RWPE2 (cell line): Measurements from ENCODE around the gene NADK.

Experiments
- ATAC-seq: fragments of 200-7000 bp; cut with Tn5 transposase; 3 replicates; pipeline ENCODE4 v1.9.1; 2021; ENCODE audit warnings: low read depth
- DNase-seq: peaks from one replicate; pipeline ENCODE4 v3.0.0-alpha.2; 2020; ENCODE audit warnings: low spot score
- H3K27ac ChIP-seq: fragments of 450-650 bp; 2 replicates; pipeline ENCODE4 v1.5.1; 2017; ENCODE audit warnings: mild to moderate bottlenecking; ENCODE audit not compliant: poor library complexity, severe bottlenecking
- H3K27me3 ChIP-seq: fragments of 250-450 bp; sonication (Bioruptor Pico); 2 replicates; pipeline ENCODE4 v1.5.1; 2021; ENCODE audit warnings: mild to moderate bottlenecking, moderate library complexity; ENCODE audit not compliant: insufficient read depth, poor library complexity, severe bottlenecking
- H3K36me3 ChIP-seq: fragments of 250-450 bp; sonication (Bioruptor Pico); 2 replicates; pipeline ENCODE4 v1.5.1; 2020; ENCODE audit warnings: low read depth, mild to moderate bottlenecking, moderate library complexity
- H3K4me1 ChIP-seq: fragments of 250-450 bp; sonication (Bioruptor Pico); 2 replicates; pipeline ENCODE4 v1.5.1; 2021; ENCODE audit warnings: mild to moderate bottlenecking, moderate library complexity; ENCODE audit not compliant: insufficient read depth, poor library complexity, severe bottlenecking
- H3K4me3 ChIP-seq: fragments of 250-450 bp; sonication (Bioruptor Pico); 2 replicates; pipeline ENCODE4 v1.5.1; 2021; ENCODE audit warnings: mild to moderate bottlenecking, moderate library complexity; ENCODE audit not compliant: severe bottlenecking
- H3K9me3 ChIP-seq: fragments of 250-450 bp; sonication (Bioruptor Pico); 2 replicates; pipeline ENCODE4 v1.5.1; 2021; ENCODE audit warnings: mild to moderate bottlenecking, moderate library complexity; ENCODE audit not compliant: severe bottlenecking
- TF ChIP-seq, protein P1 (sequence below): fragments of 450-650 bp; IDR thresholded peaks from one replicate; pipeline ENCODE4 v1.5.1; 2017; ENCODE audit warnings: mild to moderate bottlenecking, moderate library complexity; ENCODE audit not compliant: poor library complexity, severe bottlenecking

The NADK gene

DNA sequence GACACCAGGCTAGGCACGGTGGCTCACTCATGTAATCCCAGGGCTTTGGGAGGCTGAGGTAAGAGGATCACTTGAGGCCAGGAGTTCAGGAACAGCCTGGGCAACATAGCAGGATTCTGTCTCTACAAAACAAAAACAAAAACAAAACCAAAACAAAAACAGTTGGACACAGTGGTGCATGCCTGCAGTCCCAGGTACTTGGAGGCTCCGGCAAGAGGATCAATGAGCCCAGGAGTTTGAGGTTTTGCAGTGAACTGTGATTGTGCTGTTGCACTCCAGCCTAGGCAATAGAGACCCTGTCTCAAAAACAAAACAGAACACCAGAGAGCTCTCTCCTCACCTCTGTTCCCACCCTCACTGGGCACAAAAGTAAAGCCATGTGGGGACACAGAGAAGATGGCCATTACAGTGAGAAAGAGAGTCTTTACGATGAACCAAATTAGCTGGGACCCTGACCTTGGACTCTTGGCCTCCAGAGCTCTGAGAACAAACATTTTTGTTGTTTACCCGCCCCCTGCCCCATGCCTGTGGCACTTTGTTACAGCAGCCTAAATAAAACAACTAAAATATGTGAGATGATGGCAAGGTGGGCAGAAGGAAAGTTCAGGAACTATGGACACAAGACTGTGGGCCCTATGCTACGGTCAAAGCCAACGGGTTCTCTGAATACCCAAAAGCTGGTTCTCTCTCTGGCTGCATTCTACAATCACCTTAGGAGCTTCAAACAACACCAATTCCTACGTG lies 9.8 kb downstream of the NADK start:
- ATAC-seq (no peak), DNase-seq (no peak)
- no peak overlapping the region for H3K4me3 ChIP-seq
- TF ChIP-seq, protein P1, sequence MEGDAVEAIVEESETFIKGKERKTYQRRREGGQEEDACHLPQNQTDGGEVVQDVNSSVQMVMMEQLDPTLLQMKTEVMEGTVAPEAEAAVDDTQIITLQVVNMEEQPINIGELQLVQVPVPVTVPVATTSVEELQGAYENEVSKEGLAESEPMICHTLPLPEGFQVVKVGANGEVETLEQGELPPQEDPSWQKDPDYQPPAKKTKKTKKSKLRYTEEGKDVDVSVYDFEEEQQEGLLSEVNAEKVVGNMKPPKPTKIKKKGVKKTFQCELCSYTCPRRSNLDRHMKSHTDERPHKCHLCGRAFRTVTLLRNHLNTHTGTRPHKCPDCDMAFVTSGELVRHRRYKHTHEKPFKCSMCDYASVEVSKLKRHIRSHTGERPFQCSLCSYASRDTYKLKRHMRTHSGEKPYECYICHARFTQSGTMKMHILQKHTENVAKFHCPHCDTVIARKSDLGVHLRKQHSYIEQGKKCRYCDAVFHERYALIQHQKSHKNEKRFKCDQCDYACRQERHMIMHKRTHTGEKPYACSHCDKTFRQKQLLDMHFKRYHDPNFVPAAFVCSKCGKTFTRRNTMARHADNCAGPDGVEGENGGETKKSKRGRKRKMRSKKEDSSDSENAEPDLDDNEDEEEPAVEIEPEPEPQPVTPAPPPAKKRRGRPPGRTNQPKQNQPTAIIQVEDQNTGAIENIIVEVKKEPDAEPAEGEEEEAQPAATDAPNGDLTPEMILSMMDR = no peak
- no peaks in the 10 kb centered on the region for H3K4me1 ChIP-seq
- H3K27me3 ChIP-seq = no peaks in the 10 kb centered on the region
- H3K36me3 ChIP-seq = peaks cover 68% of the 10 kb centered on the region
- H3K9me3 ChIP-seq = peaks cover 6% of the 10 kb centered on the region
- no peak overlapping the region for H3K27ac ChIP-seq

DNA sequence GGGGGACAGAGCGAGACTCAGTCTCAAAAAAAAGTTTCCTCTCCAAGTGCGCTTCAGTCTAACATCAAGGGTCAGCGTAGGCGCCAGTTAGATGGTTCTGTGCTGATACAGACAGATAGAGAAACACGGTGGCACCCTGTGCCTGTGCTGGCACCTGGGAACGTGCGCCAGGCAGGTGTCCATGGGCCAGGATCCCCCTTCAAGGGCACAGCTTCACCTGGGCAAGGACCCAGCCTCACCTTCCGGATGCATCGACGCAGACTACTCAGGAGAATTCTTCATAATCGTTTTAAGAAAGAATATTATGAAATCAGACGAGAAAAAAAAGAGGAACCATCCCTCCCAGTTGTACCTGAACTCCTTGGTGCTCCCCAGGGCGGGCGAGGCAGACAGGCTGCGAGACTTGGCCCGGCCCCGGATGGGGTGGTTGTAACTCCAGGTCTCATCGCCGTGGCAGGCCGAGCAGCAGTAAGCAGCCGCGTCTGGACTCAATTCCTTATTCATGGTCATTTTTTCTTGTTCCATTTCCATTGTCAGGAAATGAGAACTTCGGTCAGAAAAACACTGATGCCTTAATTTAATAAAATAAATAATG lies 13.3 kb downstream of the NADK start:
- Histone ChIP-seq H3K27me3 (no peaks in the 10 kb centered on the region), H3K36me3 (peaks cover 67% of the 10 kb centered on the region), H3K4me3 (no peak overlapping the region), H3K9me3 (no peaks in the 10 kb centered on the region), H3K4me1 (no peaks in the 10 kb centered on the region), H3K27ac (no peak overlapping the region)
- ATAC-seq = no peak
- TF ChIP-seq, protein P1 = no peak
- no peak for DNase-seq

DNA sequence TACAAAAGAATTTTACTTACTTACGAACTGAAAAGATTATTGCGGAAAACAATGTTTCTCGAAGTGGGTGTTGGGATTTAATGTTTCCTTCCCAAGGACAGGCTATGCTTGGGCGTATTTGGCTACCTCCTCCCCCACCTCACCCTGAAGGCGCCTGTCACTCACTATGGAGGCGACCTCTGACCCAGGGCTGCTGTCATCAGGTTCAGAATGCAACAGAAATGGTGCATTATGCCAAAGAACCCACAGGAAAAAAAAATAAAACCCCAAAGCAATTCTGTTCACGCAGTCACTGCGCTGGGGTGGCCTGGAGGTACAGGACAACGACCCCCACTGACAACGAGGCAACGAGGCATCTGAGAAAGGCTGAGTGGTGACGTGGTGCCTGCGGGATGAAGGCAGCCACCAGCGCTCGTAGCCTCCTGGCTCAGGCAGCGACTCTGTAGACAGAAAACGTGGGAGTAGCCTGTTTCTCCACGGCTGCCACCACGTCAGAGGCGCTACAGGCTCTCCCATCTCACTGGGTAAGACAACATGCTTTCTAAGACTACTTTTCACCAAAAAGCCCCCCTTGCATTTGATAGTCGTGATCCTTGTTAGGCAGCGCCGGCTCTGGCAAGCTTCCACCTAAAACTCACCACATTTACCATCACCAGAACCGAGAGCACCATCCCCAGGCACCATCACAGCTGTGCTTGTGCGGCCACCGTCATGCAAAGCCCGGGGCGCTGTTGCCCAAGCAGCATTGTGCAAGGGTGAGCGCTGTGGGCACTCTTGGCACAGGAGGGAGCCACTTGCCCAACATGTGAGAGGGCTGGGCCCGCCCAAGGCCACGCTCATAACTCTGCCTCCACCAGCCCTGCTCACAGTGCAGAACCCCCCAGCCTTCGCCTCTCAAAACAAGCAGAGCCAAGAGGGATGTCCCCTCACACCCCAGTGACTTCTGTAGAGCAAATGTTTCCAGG lies 14.3 kb downstream of the NADK start:
- H3K36me3 ChIP-seq = peaks cover 71% of the 10 kb centered on the region
- no peak overlapping the region for H3K4me3 ChIP-seq
- H3K9me3 ChIP-seq = no peaks in the 10 kb centered on the region
- ATAC-seq (peak; percentile 72), DNase-seq (peak; percentile 75)
- H3K4me1 ChIP-seq = peaks cover 2% of the 10 kb centered on the region
- TF ChIP-seq, protein P1 = no peak
- H3K27me3 ChIP-seq = no peaks in the 10 kb centered on the region
- H3K27ac ChIP-seq = no peak overlapping the region

DNA sequence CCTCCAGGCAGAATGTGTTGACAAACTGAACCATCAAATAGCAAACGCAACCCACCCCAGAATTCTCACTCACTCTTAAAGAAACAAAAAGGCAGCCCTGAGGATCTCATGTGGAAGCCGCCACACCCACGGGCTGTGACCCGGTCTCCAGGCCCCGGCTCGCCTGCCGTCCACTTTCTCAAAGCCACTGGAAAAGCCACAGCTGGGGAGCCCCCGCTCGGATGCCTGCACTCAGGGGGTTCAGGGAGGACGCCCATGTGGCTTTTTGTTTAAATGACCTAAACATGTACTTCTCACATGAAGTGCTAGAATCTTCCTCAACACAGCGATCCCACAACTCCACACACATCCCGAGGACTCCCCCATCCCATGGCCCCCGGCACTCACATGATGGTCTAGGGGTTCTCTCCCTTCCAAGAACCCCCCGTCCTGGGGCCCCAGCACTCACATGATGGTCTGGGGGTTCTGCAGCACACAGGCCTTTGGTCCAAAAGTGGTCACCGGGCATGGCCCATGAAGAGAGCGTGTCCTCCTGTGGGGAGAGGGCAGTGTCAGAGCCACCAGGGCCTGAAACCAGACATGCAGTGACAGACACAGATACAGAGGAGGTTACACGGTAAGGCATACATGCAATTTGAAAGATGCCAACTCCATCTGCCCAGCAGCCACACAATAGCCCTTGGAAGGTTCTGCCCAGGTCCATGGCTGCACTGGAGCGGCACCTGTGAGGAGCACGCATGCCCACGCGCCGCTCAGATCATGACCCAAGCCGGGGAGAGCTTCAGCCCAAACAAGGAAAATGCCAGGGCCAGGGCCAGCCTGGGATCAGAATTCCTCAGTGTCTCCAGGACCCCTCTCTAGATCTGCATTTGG lies 16.5 kb downstream of the NADK start:
- DNase-seq (no peak), ATAC-seq (no peak)
- no peaks in the 10 kb centered on the region for H3K9me3 ChIP-seq
- no peaks in the 10 kb centered on the region for H3K27me3 ChIP-seq
- peaks cover 73% of the 10 kb centered on the region for H3K36me3 ChIP-seq
- no peak overlapping the region for H3K27ac ChIP-seq
- H3K4me3 ChIP-seq = no peak overlapping the region
- TF ChIP-seq, protein P1 = no peak
- H3K4me1 ChIP-seq = peaks cover 10% of the 10 kb centered on the region
